Ishikawa (cell line): ENCODE data around the gene SLCO3A1.

ENCODE experiments used
- CEBPB ChIP-seq: IDR thresholded peaks from 2 replicates; pipeline ENCODE4 v1.6.1; 2012
- CREB1 ChIP-seq: IDR thresholded peaks from 2 replicates; pipeline ENCODE4 v1.6.1; 2012; ENCODE audit warnings: low read depth
- EGR1 ChIP-seq: IDR thresholded peaks from 2 replicates; pipeline ENCODE4 v1.6.1; 2012
- EP300 ChIP-seq: IDR thresholded peaks from 2 replicates; pipeline ENCODE4 v1.6.1; 2012; ENCODE audit warnings: borderline replicate concordance
- FOXM1 ChIP-seq: IDR thresholded peaks from 2 replicates; pipeline ENCODE4 v1.6.1; 2012; ENCODE audit warnings: low read depth, borderline replicate concordance
- NFIC ChIP-seq: IDR thresholded peaks from 2 replicates; pipeline ENCODE4 v1.6.1; 2012
- RAD21 ChIP-seq: IDR thresholded peaks from 2 replicates; pipeline ENCODE4 v1.6.1; 2012; ENCODE audit warnings: low read depth
- TAF1 ChIP-seq: IDR thresholded peaks from 2 replicates; pipeline ENCODE4 v1.6.1; 2012; ENCODE audit warnings: low read depth, mild to moderate bottlenecking
- TCF12 ChIP-seq: IDR thresholded peaks from 2 replicates; pipeline ENCODE4 v1.6.1; 2012; ENCODE audit warnings: low read depth
- YY1 ChIP-seq: IDR thresholded peaks from 2 replicates; pipeline ENCODE4 v1.6.1; 2012; ENCODE audit warnings: low read depth
- TF ChIP-seq, protein P1 (sequence below): IDR thresholded peaks from 2 replicates; pipeline ENCODE4 v1.6.1; 2012
- TF ChIP-seq, protein P2 (sequence below): IDR thresholded peaks from 2 replicates; pipeline ENCODE4 v1.6.1; 2012
- TF ChIP-seq, protein P3 (sequence below): IDR thresholded peaks from 2 replicates; pipeline ENCODE4 v1.6.1; 2012; ENCODE audit warnings: low read depth, mild to moderate bottlenecking

DNA sequence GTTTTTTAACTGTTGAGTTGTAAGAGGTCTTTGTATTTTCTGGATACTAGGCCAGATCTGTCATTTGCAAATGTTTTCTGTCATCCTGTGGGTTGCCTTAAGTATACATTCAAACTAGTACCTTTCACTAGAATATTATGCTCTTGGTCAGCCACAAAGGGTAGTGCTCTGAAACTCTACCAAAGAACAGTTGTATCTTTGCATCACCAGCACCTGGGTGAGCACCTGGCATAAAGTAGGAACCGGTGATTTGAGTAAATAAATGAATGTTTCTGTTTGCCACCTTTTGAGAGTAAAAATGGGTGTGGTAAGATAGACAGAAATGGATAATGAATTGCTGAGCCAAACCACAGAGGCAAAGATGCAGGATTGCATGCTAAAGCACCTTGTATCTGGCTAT lies 98.7 kb downstream of the SLCO3A1 start:
- TF ChIP-seq TCF12: no peak
- TF ChIP-seq, protein P1, sequence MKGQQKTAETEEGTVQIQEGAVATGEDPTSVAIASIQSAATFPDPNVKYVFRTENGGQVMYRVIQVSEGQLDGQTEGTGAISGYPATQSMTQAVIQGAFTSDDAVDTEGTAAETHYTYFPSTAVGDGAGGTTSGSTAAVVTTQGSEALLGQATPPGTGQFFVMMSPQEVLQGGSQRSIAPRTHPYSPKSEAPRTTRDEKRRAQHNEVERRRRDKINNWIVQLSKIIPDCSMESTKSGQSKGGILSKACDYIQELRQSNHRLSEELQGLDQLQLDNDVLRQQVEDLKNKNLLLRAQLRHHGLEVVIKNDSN: no peak
- TF ChIP-seq YY1: no peak
- TF ChIP-seq, protein P2, sequence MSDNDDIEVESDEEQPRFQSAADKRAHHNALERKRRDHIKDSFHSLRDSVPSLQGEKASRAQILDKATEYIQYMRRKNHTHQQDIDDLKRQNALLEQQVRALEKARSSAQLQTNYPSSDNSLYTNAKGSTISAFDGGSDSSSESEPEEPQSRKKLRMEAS: no peak
- TF ChIP-seq EP300: no peak
- no peak for TF ChIP-seq RAD21
- TF ChIP-seq FOXM1: no peak
- no peak for TF ChIP-seq TAF1
- TF ChIP-seq, protein P3, sequence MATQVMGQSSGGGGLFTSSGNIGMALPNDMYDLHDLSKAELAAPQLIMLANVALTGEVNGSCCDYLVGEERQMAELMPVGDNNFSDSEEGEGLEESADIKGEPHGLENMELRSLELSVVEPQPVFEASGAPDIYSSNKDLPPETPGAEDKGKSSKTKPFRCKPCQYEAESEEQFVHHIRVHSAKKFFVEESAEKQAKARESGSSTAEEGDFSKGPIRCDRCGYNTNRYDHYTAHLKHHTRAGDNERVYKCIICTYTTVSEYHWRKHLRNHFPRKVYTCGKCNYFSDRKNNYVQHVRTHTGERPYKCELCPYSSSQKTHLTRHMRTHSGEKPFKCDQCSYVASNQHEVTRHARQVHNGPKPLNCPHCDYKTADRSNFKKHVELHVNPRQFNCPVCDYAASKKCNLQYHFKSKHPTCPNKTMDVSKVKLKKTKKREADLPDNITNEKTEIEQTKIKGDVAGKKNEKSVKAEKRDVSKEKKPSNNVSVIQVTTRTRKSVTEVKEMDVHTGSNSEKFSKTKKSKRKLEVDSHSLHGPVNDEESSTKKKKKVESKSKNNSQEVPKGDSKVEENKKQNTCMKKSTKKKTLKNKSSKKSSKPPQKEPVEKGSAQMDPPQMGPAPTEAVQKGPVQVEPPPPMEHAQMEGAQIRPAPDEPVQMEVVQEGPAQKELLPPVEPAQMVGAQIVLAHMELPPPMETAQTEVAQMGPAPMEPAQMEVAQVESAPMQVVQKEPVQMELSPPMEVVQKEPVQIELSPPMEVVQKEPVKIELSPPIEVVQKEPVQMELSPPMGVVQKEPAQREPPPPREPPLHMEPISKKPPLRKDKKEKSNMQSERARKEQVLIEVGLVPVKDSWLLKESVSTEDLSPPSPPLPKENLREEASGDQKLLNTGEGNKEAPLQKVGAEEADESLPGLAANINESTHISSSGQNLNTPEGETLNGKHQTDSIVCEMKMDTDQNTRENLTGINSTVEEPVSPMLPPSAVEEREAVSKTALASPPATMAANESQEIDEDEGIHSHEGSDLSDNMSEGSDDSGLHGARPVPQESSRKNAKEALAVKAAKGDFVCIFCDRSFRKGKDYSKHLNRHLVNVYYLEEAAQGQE: no peak
- TF ChIP-seq CREB1: no peak
- TF ChIP-seq EGR1: no peak
- no peak for TF ChIP-seq CEBPB
- TF ChIP-seq NFIC: no peak
